ENCODE measurements around the gene RGS7.

Gene RGS7

DNA sequence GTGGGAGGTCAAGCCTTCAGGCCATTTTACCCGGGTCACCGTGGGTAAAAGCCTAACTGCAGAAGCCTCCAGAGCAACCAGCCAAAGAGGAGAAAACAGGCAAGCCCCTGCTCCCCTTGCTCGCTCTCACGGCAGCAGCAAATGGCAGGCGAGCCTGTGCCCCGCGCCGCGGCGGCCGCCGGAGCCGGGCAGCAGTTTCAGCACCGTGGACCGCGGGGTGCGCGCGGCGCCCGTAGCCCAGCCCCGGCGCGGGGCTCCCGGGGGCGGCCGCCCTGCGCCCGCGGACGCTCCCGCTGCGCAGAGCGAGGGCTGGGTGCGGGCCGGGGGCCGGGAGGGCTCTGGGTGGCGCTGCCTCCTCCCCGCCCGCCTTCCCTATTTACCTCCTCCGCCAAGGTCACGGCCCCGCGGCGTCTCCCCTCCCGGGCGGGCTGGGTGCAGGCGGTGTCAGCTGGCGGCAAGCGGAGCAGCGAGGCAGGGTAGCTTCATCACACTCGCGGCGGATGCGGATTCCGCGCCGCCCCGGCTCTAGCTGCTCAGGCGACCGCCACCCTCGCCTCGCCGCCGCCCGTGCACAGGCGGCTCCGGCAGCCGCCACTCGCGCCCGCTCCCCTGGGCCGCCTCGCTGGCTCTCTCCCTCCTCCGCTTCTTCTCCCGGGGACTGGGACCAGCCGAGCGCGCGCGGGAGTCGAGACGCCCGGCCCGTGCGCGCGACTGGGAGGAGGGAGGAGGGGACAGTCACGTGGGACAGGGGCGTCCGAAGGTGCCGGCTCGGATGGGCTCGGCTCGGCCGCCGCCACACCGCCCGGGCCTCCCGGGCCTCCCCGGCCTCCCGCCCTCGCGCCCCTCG lies at the start of gene RGS7:
RGS7 (minus strand) TSS at position 687 of the 847 bp plus-strand sequence.
- TF ChIP-seq, protein P1, sequence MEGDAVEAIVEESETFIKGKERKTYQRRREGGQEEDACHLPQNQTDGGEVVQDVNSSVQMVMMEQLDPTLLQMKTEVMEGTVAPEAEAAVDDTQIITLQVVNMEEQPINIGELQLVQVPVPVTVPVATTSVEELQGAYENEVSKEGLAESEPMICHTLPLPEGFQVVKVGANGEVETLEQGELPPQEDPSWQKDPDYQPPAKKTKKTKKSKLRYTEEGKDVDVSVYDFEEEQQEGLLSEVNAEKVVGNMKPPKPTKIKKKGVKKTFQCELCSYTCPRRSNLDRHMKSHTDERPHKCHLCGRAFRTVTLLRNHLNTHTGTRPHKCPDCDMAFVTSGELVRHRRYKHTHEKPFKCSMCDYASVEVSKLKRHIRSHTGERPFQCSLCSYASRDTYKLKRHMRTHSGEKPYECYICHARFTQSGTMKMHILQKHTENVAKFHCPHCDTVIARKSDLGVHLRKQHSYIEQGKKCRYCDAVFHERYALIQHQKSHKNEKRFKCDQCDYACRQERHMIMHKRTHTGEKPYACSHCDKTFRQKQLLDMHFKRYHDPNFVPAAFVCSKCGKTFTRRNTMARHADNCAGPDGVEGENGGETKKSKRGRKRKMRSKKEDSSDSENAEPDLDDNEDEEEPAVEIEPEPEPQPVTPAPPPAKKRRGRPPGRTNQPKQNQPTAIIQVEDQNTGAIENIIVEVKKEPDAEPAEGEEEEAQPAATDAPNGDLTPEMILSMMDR (IDR thresholded peaks at IDR 0.05): no peak

DNA sequence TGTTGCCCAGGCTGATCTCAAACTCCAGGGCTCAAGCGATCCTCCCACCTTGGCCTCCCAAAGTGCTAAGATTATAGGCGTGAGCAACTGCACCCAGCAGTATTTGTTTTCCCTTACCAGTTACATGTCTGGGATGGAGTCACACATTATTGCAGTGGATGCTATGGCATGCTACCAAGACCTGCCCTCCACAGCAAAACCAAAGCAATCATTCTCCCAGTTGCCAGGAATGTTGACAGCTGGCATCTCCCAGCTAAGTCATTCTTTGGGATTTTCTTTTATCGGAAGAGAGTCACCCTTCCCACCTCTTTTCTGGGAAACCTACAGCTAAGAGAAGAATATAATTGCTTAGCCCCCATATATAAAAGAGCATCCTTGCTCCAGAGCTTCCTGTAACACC lies 49.4 kb upstream of the RGS7 start:
- TF ChIP-seq, protein P1 (IDR thresholded peaks at IDR 0.05): no peak

DNA sequence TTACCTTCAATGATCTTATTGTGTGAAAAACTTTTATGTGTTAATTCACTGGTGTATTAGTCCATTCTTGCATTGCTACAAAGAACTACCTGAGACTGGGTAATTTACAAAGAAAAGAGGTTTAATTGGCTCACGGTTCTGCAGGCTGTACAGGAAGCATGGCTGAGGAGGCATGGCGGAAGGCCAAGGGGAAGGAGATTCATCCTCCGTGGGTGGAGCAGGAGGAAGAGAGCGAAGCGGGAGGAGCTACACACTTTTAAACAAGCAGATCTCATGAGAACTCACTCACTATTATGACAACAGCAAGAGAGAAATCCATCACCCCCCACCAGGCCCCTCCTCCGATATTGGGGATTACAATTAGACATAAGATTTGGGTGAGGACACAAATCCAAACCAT lies 44.2 kb upstream of the RGS7 start:
- TF ChIP-seq, protein P1 (IDR thresholded peaks at IDR 0.05): no peak

DNA sequence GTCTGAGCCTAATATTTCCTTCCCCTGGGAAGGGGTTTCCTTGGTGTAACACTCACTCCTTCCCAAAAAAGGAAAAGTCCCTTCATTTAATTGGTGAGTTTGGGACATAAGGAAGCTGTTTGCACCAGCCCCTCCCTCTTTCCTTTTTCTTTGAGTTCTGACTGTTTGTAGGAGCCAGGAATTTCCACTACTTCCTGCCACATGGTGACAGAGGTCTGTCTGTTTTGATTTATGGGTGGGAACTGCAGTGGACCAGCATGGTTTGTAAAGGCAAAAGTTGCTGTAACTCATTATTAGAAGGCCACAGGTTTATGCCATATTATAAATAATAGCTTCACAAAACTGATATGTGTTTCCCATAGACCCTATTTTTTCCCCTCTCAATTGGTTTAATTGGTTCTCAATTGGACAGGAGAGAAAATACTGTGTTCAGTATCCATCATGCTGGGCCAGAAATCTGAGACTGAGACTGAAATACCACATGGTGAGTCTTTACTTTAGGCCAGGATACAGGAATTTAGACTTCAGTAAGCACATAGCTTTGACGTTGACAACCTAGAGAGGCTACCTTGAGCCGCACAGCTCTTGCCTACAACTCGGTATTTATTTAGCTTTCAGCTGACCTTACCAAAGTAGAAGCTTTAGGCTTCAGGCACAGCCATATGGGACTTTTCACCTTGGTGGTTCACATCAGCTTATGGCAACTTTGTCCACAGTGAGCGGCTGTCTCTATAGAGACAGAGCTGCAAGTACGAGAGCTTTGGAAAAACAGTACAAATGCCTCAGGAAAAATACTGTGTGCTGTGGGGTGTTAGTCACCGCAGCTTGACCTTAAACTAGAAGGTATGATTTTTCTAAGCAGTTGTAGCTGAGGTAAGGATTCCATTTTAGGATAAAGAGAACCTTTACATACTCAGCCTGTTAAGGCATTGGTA lies 40.0 kb upstream of the RGS7 start:
- TF ChIP-seq, protein P1 (IDR thresholded peaks at IDR 0.05): no peak

DNA sequence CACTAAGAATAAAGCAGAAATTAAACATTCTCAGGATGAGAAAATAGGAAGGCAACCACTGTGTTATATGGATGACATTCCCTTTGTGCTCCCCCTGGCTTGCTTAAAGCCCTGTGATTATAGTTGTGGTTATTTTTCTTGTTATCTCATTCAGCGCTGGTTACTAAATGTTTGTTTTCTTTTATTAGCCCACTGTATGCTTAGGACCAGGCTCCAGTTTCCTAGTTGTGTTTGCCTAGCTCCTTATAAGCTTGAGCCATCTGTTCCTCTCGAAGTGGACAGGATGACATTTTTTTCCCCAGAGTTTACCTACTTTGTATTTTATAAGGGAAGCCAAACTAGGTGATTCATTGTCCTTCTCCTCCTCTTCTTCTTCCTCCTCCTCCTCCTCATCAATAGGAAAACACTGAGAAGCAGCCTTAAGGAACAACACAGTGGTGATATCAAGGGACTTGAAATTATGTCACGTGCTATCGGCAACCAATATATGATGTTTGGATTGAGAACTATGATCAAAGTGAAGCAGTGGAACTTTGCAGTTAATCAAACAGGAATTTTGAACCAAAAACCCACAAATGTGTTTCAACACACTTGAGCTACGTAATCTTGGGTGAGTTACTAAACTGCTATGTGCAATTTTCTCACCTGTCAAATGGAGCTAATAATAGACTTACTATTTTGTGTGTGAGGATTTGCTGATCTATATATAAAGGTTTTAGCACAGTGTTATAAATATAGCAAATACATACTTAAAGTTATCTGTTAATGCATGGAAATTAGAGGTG lies 35.1 kb upstream of the RGS7 start:
- TF ChIP-seq, protein P1 (IDR thresholded peaks at IDR 0.05): no peak

DNA sequence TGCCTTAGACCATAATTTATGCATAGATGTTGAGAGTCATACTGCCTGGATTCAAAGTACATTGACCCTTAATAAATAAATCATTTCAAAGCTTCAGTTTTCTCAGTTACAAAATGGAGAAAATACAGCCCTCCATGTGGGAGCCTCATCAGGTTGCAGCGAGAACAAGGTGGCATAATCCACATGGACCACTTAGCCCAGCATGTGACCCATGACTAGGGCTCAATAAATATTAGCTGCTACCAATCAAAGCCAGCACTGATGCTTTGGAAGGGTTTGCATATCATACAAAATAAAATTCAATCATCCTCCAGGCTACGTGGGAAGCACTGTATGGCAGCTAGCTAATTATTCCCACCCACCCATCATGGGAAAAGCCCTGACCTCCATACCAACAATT lies 33.5 kb upstream of the RGS7 start:
- TF ChIP-seq, protein P1 (IDR thresholded peaks at IDR 0.05): no peak

DNA sequence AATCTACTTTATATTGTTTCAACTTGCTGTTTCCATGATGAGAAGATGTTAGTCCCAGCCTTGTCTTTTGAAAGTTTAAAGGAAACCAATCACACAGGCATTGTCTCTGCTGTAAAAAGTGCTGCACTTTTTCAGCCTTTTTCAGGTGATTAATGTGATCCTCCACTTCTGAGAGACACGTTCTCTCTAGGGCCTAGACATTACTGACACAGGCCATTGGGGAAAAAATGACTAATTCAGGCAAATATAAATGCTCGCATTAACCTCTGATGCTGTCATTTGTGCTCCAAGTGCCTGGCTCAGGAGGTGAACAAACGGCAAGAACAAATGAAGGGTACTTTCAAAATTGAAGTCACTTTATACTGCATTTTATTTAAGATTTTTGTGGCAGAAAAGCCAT lies 32.4 kb upstream of the RGS7 start:
- TF ChIP-seq, protein P1 (IDR thresholded peaks at IDR 0.05): no peak
